ENCODE measurements around the gene ARMC9. TPM values are rescaled to one million over a fixed set of nuclear protein-coding genes. Genes with fewer than 3 reads are reported as not detected.

ARMC9 gene
- total and polyA plus RNA-seq, 2 donors (not counting 3 experiments of a cell fraction or from before 2014, with no cell fraction given) = 16.4 to 24.2 TPM

DNA sequence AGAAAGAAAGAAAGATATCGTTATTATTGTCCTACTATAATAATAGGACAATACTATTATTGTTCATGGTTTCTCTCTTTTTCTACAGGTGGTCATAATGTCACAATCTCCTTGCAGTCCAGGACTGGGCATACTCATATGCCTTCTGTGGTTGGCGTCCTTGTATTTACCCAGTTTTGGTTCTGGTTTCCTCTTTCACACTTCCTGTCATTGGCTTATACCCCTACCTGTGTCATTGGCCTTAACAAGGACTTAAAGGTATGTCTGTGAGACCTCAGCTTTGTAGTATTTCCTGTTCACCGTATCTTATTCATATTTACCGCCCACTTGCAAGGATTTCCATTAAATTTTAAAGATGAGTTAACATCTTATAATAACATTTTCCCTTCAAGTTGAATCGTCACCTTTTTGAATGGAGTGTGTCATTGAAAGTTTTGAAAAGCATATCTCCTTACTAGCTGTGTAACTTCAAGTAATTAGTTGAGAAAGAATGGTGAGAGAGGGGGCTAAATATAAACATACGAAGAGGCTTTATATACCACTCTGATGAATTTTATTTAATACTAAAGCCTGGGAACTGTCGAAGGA lies 37.1 kb upstream of the ARMC9 start:
- Histone ChIP-seq H3K4me1 (ENCODE audit: control insufficient read depth, extremely low read depth, insufficient read depth, low read length) (peaks cover 38% of the 10 kb centered on the region), H2AFZ (ENCODE audit: low read depth, low read length) (no peak overlapping the region), H3K27me3 (ENCODE audit: control insufficient read depth in 2 of 2, insufficient read depth in 2 of 2, low read length in 2 of 2) (no peaks in the 10 kb centered on the region), H3K4me3 (replicated peaks in 1 of 3; ENCODE audit: insufficient read depth in 1 of 3, low read depth in 1 of 3, low read length in 3 of 3) (peak overlapping the region in 1 of 3 experiments; percentile 26), H3K9me3 (replicated peaks; ENCODE audit: control insufficient read depth, insufficient read depth, low read length) (no peaks in the 10 kb centered on the region), H3K9ac (replicated peaks; ENCODE audit: extremely low read depth, insufficient read depth, low read length) (peak overlapping the region; percentile 80), H4K20me1 (replicated peaks; ENCODE audit: control insufficient read depth, extremely low read depth, insufficient read depth, low read length) (no peaks in the 10 kb centered on the region), H3K4me2 (ENCODE audit: insufficient read depth, low read length) (peak overlapping the region; percentile 84), H3K9me1 (replicated peaks; ENCODE audit: control insufficient read depth, extremely low read depth, insufficient read depth, low read length) (no peaks in the 10 kb centered on the region), H3K36me3 (ENCODE audit: control insufficient read depth in 2 of 2, extremely low read depth in 1 of 2, insufficient read depth in 2 of 2, low read length in 2 of 2) (peaks cover 3 to 6% of the 10 kb centered on the region in 2 experiments), H3K27ac (ENCODE audit: insufficient read depth, low read depth, low read length) (peak overlapping the region; percentile 86), H3K79me2 (ENCODE audit: control insufficient read depth, insufficient read depth, low read length) (no peaks in the 10 kb centered on the region)
- BruUV-seq (replicated peaks) = TSS peak; percentile 97
- DNase-seq (ENCODE audit: low read depth, low spot score) (no peak), FAIRE-seq (no peak)
- intact Hi-C loops (cut with micrococcal nuclease) = no loop called here
- POLR2A ChIA-PET = interaction anchor here (0.6 kb wide), 1 partner anchor 58 kb away, joined by 3 read pairs; no protein-coding TSS in a partner anchor
- CTCF ChIA-PET = interaction anchor here (0.9 to 4.2 kb wide), 5 partner anchors 13 to 251 kb away, joined by 3 to 20 read pairs (median 5); no protein-coding TSS in a partner anchor
- TF ChIP-seq EZH2 (IDR thresholded peaks at IDR 0.05; ENCODE audit: borderline replicate concordance, low read depth, low read length, severe bottlenecking) = no peak
- TF ChIP-seq POLR2A (IDR thresholded peaks at IDR 0.05; ENCODE audit: low read depth, low read length) = no peak
- TF ChIP-seq FOS (IDR thresholded peaks at IDR 0.05; ENCODE audit: borderline replicate concordance, insufficient read depth, low read length) = no peak
- TF ChIP-seq JUN (IDR thresholded peaks at IDR 0.05; ENCODE audit: borderline replicate concordance, insufficient read depth, insufficient read length, low read depth) = no peak
- TF ChIP-seq POLR2AphosphoS5 (IDR thresholded peaks at IDR 0.05; ENCODE audit: insufficient read depth, low read depth, low read length) = no peak
- dilution Hi-C loops (cut with MboI; ENCODE audit: extremely low pct_ligation_motif_present, low sequenced_read_pairs) = no loop called here

DNA sequence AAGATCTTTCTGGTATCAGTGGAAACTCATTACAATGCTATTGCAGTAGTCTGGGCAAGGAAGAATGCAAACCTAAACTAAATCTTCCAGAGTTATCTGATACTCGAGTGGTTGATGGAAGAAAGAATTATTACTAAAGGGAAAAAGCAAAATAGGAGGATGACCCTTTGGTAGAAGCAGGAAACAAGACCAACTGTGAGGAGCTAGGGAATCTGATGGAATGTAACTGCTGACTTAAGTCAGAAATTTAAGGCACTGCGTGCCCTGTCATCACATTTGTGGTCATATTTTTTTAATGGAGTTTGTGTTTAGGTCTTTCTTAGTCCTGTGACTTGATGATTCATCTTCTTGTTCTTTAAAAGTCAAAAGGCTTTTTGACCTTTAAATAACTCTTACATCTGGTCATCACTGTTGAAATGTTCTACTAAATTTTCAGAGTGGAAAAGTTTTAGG lies 36.5 kb upstream of the ARMC9 start:
- DNase-seq (ENCODE audit: low read depth, low spot score) = peak; percentile 92
- no TSS peak for BruUV-seq (replicated peaks)
- no peak overlapping the region for H3K4me3 ChIP-seq (replicated peaks in 1 of 3; ENCODE audit: insufficient read depth in 1 of 3, low read depth in 1 of 3, low read length in 3 of 3)
- H3K27ac ChIP-seq (ENCODE audit: insufficient read depth, low read depth, low read length) = peak overlapping the region; percentile 86
- H3K9me3 ChIP-seq (replicated peaks; ENCODE audit: control insufficient read depth, insufficient read depth, low read length) = no peaks in the 10 kb centered on the region
- H2AFZ ChIP-seq (ENCODE audit: low read depth, low read length) = no peak overlapping the region
- TF ChIP-seq JUN (IDR thresholded peaks at IDR 0.05; ENCODE audit: borderline replicate concordance, insufficient read depth, insufficient read length, low read depth) = peak; percentile 89
- peak; percentile 61 for TF ChIP-seq GATA2 (IDR thresholded peaks at IDR 0.05; ENCODE audit: insufficient read depth, insufficient read length, low read depth, low read length)
- peak; percentile 42 for TF ChIP-seq POLR2A (IDR thresholded peaks at IDR 0.05; ENCODE audit: low read depth, low read length)
- TF ChIP-seq, protein P1, sequence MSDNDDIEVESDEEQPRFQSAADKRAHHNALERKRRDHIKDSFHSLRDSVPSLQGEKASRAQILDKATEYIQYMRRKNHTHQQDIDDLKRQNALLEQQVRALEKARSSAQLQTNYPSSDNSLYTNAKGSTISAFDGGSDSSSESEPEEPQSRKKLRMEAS (IDR thresholded peaks at IDR 0.05; ENCODE audit: insufficient read depth, insufficient read length) = no peak
- TF ChIP-seq POLR2AphosphoS5 (IDR thresholded peaks at IDR 0.05; ENCODE audit: insufficient read depth, low read depth, low read length) = peak; percentile 56
- peak; percentile 88 for TF ChIP-seq FOS (IDR thresholded peaks at IDR 0.05; ENCODE audit: borderline replicate concordance, insufficient read depth, low read length)
- H3K9me1 ChIP-seq (replicated peaks; ENCODE audit: control insufficient read depth, extremely low read depth, insufficient read depth, low read length) = no peaks in the 10 kb centered on the region
- no peaks in the 10 kb centered on the region for H3K79me2 ChIP-seq (ENCODE audit: control insufficient read depth, insufficient read depth, low read length)
- H3K27me3 ChIP-seq (ENCODE audit: control insufficient read depth in 2 of 2, insufficient read depth in 2 of 2, low read length in 2 of 2) = no peaks in the 10 kb centered on the region
- CTCF ChIA-PET = interaction anchor here (0.8 to 4.2 kb wide), 8 partner anchors 12 to 290 kb away, joined by 3 to 20 read pairs (median 4); no protein-coding TSS in a partner anchor
- intact Hi-C loops (cut with micrococcal nuclease) (loop anchor here (1.0 to 2.0 kb wide), 4 partner anchors 20 to 39 kb away; no protein-coding TSS in a partner anchor), dilution Hi-C loops (cut with MboI; ENCODE audit: extremely low pct_ligation_motif_present, low sequenced_read_pairs) (no loop called here)
- peaks cover 38% of the 10 kb centered on the region for H3K4me1 ChIP-seq (ENCODE audit: control insufficient read depth, extremely low read depth, insufficient read depth, low read length)
- peak overlapping the region; percentile 80 for H3K9ac ChIP-seq (replicated peaks; ENCODE audit: extremely low read depth, insufficient read depth, low read length)
- no peaks in the 10 kb centered on the region for H4K20me1 ChIP-seq (replicated peaks; ENCODE audit: control insufficient read depth, extremely low read depth, insufficient read depth, low read length)
- peaks cover 3 to 10% of the 10 kb centered on the region in 2 experiments for H3K36me3 ChIP-seq (ENCODE audit: control insufficient read depth in 2 of 2, extremely low read depth in 1 of 2, insufficient read depth in 2 of 2, low read length in 2 of 2)
- POLR2A ChIA-PET = interaction anchor here (0.7 kb wide), 1 partner anchor 14 kb away, joined by 3 read pairs; no protein-coding TSS in a partner anchor
- H3K4me2 ChIP-seq (ENCODE audit: insufficient read depth, low read length) = peak overlapping the region; percentile 84
- FAIRE-seq = peak; percentile 89

All from endothelial cell of umbilical vein (primary cell).